ENCODE results near the gene BTD.

BTD gene

GRCh38 chr3:15653321-15653720 is 51.8 kb downstream of the BTD start:
- no peaks in the 10 kb centered on the region for H3K36me3 ChIP-seq (ENCODE audit: low read length)
- H3K9me3 ChIP-seq (ENCODE audit: insufficient read depth, low read length) = peaks cover 12% of the 10 kb centered on the region; the same call in 1 of the 2 replicates
- H2AFZ ChIP-seq (ENCODE audit: low read depth, low read length, severe bottlenecking) = no peak overlapping the region
- H3K27ac ChIP-seq (ENCODE audit: low read depth, low read length) = no peak overlapping the region
- no peaks in the 10 kb centered on the region for H3K79me2 ChIP-seq (ENCODE audit: insufficient read depth, low read length)
- no peak overlapping the region for H3K9ac ChIP-seq (ENCODE audit: low read length)
- no peaks in the 10 kb centered on the region for H3K9me2 ChIP-seq (replicated peaks; ENCODE audit: insufficient read depth, low read length)
- H3K27me3 ChIP-seq (ENCODE audit: low read length) = no peaks in the 10 kb centered on the region
- no peaks in the 10 kb centered on the region for H4K20me1 ChIP-seq (ENCODE audit: low read depth, low read length)
- TF ChIP-seq CTCF (IDR thresholded peaks at IDR 0.05; ENCODE audit: insufficient read depth, low read length, poor library complexity, severe bottlenecking) (no peak), EZH2phosphoT487 (conservative IDR thresholded peaks at IDR 0.05; ENCODE audit: low read length) (no peak)
- no peaks in the 10 kb centered on the region for H3F3A ChIP-seq (ENCODE audit: insufficient read depth)
- no peak overlapping the region for H3K4me3 ChIP-seq (ENCODE audit: insufficient read depth, low read length, poor library complexity, severe bottlenecking)
- H3K4me2 ChIP-seq (ENCODE audit: low read depth, low read length, poor library complexity, severe bottlenecking) = no peak overlapping the region

GRCh38 chr3:15654127-15654526 is 52.6 kb downstream of the BTD start:
- H4K20me1 ChIP-seq (ENCODE audit: low read depth, low read length) = no peaks in the 10 kb centered on the region

GRCh38 chr3:15654891-15655290 is 53.3 kb downstream of the BTD start:
- Histone ChIP-seq H3K9me3 (ENCODE audit: insufficient read depth, low read length) (peaks cover 12% of the 10 kb centered on the region; the same call in 1 of the 2 replicates), H3K27ac (ENCODE audit: low read depth, low read length) (no peak overlapping the region)

More at GRCh38 chr3:15654127-15654526, 52.6 kb downstream of the BTD start:
- H3K4me3 ChIP-seq (ENCODE audit: insufficient read depth, low read length, poor library complexity, severe bottlenecking) = no peak overlapping the region
- H3K27me3 ChIP-seq (ENCODE audit: low read length) = no peaks in the 10 kb centered on the region
- H2AFZ ChIP-seq (ENCODE audit: low read depth, low read length, severe bottlenecking) = no peak overlapping the region
- no peaks in the 10 kb centered on the region for H3K79me2 ChIP-seq (ENCODE audit: insufficient read depth, low read length)
- no peak overlapping the region for H3K9ac ChIP-seq (ENCODE audit: low read length)
- no peaks in the 10 kb centered on the region for H3K9me2 ChIP-seq (replicated peaks; ENCODE audit: insufficient read depth, low read length)
- TF ChIP-seq CTCF (IDR thresholded peaks at IDR 0.05; ENCODE audit: insufficient read depth, low read length, poor library complexity, severe bottlenecking) (no peak), EZH2phosphoT487 (conservative IDR thresholded peaks at IDR 0.05; ENCODE audit: low read length) (no peak)
- H3K36me3 ChIP-seq (ENCODE audit: low read length) = no peaks in the 10 kb centered on the region
- peaks cover 12% of the 10 kb centered on the region; the same call in 1 of the 2 replicates for H3K9me3 ChIP-seq (ENCODE audit: insufficient read depth, low read length)
- no peak overlapping the region for H3K4me2 ChIP-seq (ENCODE audit: low read depth, low read length, poor library complexity, severe bottlenecking)
- H3K27ac ChIP-seq (ENCODE audit: low read depth, low read length) = no peak overlapping the region
- no peaks in the 10 kb centered on the region for H3F3A ChIP-seq (ENCODE audit: insufficient read depth)

More at GRCh38 chr3:15654891-15655290, 53.3 kb downstream of the BTD start:
- Histone ChIP-seq H3K9me2 (replicated peaks; ENCODE audit: insufficient read depth, low read length) (no peaks in the 10 kb centered on the region), H2AFZ (ENCODE audit: low read depth, low read length, severe bottlenecking) (no peak overlapping the region), H3K27me3 (ENCODE audit: low read length) (no peaks in the 10 kb centered on the region), H3K4me3 (ENCODE audit: insufficient read depth, low read length, poor library complexity, severe bottlenecking) (no peak overlapping the region), H4K20me1 (ENCODE audit: low read depth, low read length) (no peaks in the 10 kb centered on the region), H3K79me2 (ENCODE audit: insufficient read depth, low read length) (no peaks in the 10 kb centered on the region), H3K4me2 (ENCODE audit: low read depth, low read length, poor library complexity, severe bottlenecking) (no peak overlapping the region), H3K36me3 (ENCODE audit: low read length) (no peaks in the 10 kb centered on the region), H3K9ac (ENCODE audit: low read length) (no peak overlapping the region), H3F3A (ENCODE audit: insufficient read depth) (no peaks in the 10 kb centered on the region)
- TF ChIP-seq EZH2phosphoT487 (conservative IDR thresholded peaks at IDR 0.05; ENCODE audit: low read length) (no peak), CTCF (IDR thresholded peaks at IDR 0.05; ENCODE audit: insufficient read depth, low read length, poor library complexity, severe bottlenecking) (no peak)
